ENCODE measurements around the gene CCND1.
"Not testable (repeated sequence)": the region's sequence is repeated elsewhere in the genome, so short reads cannot be mapped to it uniquely, and the experiment has no call there.

The CCND1 gene

DNA sequence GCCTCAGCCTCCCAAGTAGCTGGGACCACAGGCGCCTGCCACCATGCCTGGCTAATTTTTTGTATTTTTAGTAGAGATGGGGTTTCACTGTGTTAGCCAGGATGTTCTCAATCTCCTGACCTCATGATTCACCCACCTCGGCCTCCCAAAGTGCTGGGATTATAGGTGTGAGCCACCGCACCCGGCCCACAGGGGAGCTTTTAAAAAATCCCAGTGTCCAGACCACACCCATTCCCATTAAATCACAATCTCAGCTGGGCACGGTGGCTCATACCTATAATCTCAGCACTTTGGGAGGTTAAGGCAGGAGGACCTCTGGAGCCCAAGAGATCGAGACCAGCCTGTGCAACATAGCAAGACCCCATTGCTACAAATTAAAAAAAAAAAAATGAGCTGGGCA lies 55.0 kb downstream of the CCND1 start:
- DNase-seq = not testable (repeated sequence)

DNA sequence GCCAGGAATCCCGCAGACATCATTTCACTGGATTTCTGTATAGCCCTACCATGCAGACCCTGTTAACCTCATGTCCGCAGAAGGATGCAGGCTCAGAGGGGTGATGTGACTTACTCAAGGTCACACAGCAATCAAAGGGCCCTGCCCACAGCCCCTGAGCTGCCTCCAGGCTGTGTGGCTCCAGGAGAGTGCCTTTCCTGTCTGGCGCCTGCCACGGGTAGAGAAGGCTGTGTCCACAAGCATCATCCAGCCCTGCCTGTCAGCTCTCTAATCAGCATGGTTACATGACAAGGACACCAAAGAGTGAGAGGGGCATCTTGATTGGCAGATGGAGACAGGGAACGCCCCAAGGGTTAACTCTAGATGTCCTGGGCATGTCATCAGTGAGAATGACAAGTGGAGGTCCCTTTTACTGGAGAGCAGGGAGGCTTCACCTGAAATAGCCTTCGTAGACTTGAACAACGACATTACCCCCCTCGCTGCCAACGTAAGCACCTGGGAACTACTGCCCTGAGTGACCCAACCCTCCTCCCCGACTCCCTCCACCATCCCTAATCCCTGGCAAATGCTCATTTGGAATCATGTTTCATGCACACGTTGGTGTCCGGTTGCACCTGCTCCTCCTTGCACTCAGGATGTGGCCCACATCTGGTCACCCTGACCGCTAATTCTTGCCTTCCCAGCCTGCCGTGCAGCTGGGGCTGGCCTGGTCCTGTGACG lies 56.0 kb downstream of the CCND1 start:
- no peak for DNase-seq

DNA sequence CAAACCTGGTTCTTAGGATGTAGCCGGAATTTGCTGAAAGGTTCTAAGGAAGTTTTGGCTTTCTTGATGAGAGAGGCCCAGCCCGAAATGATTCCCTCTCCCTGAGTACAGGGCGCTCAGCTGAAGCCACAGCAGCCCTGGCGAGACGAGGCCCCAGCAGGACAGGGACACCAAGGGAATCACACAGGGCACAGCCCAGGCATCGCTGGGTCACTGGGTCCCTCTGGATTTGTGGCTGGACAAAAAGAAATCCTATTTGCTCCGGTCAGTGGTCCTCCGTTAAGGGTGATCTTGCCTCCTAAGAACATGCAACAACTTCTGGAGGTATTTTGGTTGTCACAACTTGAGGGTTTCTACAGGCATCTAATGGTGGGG lies 56.5 kb downstream of the CCND1 start:
- DNase-seq = no peak

DNA sequence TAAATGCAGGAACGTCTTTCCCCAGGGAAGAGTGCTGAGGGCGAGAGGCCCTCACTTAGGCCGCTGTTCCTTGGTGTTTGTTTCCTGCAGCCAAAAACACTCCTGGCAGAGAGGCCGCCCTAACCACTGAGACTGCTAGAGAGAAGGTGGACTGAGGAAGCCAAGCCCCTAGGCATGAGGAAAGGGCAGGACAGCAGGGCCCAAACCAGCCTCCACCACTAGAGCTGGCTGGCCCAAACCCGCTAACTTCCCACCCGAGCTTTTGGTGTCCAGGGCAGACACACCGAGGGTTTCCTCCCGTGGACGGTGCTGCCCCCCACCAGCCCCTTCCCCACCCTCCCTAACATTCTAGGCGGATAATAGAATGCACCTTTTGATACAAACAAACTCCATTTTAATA lies 56.9 kb downstream of the CCND1 start:
- DNase-seq = no peak

DNA sequence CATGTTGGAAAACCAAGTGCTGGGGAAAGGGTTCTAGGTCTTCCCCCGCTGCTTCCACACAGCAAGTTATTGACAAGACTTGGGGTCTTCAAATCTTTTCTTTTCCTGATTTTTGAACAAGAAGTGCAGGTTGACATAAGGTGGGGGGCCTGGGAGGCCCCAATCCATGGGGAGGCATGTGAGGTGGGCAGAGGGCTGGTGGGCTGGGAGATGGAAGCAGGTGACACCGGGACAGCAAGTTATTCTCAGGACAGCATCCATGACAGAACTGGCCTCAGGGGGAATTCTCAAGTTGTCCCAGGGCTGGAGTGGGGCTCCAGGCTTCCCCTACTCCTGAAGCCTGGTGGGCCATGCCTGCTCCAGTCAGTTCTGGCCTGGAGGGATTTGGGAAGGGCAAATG lies 57.4 kb downstream of the CCND1 start:
- no peak for DNase-seq

DNA sequence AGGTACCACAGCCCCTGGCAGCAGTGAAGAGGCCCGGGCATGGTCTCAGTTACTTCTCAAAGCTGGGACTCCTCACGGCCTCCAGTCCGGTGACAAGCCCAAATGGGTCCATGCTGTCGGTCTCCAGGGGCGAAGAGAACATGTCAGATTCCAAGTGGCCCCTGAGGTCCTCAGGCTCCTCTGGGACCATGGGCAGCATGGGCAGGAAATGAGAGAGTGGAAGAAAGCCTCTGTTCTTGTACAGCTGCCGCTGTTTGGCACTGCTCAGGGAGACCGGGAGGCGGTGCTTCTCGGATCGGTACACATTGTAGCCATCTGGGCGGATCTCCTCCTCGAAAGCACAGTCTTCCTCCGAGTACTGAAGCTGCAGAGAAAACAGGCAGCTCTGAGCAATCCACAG lies 58.3 kb downstream of the CCND1 start:
- no peak for DNase-seq

DNA sequence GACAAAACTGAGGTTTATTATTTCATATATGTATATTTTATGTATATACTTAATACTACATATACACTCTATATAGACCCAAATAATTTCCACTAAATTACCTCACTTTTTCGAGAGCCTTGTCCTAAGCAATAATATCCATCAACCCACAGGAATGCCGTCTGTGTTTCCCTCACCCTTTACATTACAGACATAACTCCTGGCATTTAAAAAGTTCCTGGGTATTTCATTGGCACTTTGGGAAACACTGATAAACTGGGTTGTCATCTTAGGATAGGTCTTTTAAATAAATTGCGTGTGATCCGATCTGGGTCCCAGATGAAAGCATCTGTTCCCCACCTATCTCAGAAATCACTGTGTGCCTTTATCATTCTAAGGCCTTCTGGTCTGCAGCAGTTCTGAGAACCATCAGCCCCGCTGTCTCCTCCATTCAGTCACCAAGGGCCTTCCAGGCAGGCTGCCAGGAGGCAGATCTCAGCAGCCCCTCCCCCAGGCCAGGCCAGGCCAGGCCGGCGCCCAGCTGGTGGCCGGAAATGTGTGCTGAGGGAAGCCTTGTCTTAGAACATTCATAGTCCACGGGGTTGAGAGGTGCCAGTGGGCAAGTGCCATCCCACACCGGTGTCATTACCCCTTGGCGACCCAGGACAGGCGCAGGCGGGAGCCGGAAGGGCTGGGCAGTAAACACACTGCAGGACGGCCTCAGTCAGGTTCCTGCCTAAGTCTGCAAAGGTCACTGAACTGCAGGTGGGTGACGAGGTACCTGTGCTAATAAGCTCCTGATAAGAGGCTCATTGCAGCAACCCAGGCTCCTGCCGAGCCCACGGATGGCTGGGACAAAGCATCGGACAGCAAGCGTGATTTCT lies 59.6 kb downstream of the CCND1 start:
- DNase-seq = no peak

DNA sequence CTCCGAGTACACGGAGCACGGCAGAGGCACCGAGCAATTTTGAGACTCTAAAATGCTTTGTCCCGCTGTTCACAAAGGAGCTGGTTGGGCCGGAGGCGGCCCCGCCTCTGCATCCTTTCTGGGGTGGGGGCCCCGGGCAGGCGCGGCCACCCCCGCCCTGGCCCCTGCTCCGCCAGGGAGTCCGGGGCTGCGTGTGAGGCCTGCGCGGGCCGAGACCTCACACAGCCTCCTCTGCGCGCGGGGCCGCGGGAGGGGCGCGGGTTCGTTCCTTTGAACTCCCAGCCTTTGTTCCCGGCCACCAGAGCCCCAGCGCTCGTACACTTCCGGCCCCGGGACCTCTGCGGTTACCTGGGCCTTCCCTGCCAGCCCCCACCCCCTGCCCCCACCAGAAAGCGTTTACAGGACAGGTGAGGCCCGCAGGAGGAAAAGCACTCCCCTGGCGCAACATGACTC lies 61.3 kb downstream of the CCND1 start:
- DNase-seq = no peak

DNA sequence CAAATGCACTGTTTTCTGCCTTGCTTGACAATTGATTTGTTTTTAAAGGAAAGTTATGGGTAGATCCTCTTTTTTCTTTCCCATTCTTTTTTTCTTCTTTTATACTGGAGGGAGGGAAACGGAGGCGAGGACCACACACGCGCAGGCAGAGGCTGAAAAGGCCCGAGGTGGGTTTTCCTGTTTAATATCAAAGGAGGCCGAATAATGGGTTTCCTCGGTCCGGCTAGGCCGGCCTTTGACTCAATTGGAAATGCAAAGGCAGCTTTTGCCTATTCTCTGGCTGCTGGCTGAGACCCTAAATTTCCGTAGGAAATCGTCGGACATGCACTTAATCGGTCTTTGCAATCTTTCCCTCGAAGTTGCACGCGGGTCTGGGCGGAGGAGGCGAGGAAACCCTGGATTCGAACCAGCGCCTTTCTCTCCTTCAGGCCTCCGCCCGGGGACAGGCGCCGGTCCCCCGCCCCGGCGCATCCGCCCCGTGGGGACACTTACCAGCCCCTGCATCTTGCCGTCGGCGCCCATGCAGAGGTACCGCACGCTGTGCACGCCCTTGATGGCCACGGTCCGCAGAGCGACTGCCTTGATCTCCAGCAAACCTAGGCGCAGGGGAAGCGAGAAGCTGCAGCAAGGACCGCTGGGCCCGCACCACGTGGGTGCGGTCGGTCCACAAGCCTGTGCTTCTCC lies 62.0 kb downstream of the CCND1 start:
- no peak for DNase-seq

DNA sequence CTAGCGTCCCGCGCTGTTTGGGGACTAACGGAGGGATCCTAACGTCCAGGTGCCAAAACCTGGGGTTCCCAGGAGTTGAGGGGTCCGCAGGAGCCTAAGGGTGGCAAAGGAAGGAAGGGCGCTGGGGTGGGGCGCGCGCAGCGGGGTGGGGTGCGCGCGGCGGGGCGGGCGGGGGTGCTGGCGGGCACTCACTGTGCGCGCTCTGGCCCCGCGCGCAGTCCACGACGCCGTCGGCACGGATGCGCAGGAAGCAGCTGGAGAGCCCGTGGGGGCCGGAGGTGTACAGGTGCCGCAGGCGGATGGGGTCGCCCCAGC lies 62.5 kb downstream of the CCND1 start:
- DNase-seq = no peak
